HG03196 (cell line): Measurements from ENCODE around the gene GIPC2.
"Not testable (repeated sequence)": the region's sequence is repeated elsewhere in the genome, so short reads cannot be mapped to it uniquely, and the experiment has no call there.

Experiments
- ATAC-seq: cut with Tn5 transposase; IDR thresholded peaks from one replicate; pipeline ENCODE4 v1.9.1; 2021; ENCODE audit not compliant: unreplicated experiment

The GIPC2 gene

GRCh38 chr1:78068681-78069283, 23.0 kb downstream of the GIPC2 start:
- ATAC-seq, result no peak

GRCh38 chr1:78069784-78070183, 24.0 kb downstream of the GIPC2 start:
- no peak for ATAC-seq

GRCh38 chr1:78070210-78070609, 24.4 kb downstream of the GIPC2 start:
- ATAC-seq, result no peak

DNA sequence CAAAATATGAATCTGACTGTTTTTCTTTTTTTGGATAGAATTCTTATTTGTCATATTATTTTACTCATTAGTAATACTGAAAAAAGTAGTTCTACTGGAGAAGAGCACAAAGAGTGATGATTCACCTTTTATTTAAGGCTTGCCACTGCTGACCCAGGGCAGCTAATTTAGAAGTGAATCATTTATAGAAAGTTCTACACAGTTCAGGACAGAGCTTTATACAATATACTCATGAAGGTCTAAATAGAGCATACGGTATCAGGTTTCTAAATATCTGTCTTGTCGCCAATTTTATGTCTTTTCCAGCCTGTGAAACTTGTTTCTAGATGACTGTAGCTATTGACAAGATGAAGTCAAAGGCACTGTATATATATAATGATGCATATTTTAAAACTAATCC, 25.0 kb downstream of the GIPC2 start:
- no peak for ATAC-seq

DNA sequence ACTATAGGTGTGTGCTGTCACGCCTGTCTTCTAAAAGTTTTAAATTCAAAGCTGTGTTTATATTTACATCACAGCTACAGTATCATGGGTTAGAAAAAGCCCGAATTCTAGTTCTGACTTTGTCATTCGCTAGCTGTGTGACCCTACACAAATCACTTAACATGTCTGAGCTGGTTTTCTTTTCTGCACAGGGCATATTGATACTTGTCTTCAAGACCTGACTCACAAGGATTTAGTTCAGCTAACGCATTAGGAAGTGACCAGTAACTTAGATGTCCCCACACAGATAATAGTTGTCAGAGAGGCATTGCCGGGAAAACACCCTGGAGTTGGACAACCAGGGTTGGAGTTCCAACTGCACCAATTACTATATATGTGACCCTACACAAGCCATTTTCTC, 25.9 kb downstream of the GIPC2 start:
- no peak for ATAC-seq

DNA sequence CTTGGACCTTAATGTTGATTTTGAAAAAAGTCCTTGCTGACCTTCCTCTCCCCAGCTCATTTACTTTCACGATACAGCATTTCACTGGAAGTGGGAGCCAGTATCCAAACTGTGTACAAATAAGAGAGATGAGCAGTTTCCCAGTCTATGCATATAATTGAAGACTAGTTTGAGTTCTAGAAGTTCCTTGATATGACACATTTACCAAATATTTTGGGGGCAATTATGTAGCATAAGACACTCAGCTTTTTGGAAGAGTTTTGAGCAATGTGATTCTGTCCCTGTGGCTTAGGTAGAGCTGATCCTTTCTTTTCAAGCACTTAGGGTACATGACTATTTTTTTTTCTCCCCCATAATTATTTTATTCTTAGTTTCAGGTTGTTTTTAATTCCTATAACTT, 26.4 kb downstream of the GIPC2 start:
- no peak for ATAC-seq

GRCh38 chr1:78073441-78073840, 27.7 kb downstream of the GIPC2 start:
- ATAC-seq, result no peak

DNA sequence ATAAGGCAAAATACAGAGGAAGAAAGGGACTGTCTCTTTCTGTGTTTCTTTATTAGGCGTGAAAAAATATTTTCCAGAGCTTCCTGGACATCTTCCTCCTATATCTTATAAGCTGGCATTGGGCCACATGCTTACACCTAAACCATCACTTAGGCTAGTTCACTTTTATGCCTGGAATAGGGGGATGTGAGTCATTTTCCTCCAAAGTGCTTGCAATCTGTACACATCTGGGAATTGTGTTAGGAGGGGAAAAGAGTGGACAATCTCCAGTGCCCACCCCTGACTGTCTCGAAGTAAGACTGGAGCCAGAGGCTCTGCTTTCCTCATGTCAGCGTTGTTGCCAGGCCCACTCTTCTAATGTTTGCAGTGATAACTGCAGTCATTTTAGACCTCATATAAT, 29.9 kb downstream of the GIPC2 start:
- ATAC-seq, result no peak

- no peak for ATAC-seq
Measured at GRCh38 chr1:78078358-78078757, 32.6 kb downstream of the GIPC2 start.

DNA sequence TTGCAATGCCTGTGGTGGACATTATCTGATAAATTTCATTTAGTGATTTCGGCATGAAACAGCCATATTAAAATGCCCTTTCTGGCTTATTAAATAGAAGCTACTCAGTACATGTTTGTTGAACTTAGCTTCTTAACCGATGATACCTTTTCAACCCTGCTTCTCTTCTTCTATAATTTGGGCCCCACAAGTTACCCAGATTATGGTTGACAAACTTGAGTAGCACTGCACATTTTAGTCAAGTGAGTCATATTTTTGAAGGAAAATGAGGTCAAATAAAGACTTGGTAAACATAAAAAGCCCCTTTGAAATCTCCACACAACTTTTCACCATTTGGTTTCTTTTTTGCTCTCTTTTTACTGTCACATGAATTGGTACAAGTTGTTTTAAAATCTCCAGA, 33.8 kb downstream of the GIPC2 start:
- no peak for ATAC-seq

- no peak for ATAC-seq
Measured at GRCh38 chr1:78080767-78081166, 35.0 kb downstream of the GIPC2 start.

- no peak for ATAC-seq
Measured at GRCh38 chr1:78081980-78082860, 36.5 kb downstream of the GIPC2 start.

DNA sequence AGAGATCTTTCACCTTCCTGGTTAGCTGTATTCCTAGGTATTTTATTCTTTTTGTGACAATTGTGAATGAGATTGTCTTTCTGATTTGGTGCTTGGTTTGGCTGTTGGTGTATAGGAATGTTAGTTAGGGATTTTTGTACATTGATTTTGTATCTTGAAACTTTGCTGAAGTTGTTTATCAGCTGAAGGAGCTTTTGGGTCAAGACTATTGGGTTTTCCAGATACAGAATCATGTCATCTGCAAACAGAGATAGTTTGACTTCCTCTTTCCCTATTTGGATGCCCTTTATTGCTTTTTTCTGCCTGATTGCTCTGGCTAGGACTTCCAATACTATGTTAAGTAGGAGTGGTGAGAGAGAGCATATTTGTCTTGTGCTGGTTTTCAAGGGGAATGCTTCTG, 38.9 kb downstream of the GIPC2 start:
- not testable (repeated sequence) for ATAC-seq

DNA sequence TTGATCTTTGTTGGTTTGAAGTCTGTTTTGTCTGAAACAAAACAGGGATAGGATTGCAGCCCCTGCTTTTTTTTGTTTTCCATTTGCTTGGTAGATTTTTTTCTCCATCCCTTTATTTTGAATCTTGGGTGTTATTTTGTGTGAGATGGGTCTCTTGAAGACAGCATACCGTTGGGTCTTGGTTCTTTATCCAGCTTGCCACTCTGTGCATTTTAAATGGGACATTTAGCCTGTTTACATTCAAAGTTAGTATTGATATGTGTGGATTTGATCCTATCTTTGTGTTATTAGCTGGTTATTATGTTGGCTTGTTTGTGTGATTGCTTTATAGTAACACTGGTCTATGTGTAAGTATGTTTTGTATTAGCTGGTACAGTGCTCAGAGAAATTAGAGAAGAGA, 40.9 kb downstream of the GIPC2 start:
- ATAC-seq, result no peak

- no peak for ATAC-seq
Measured at GRCh38 chr1:78088015-78088414, 42.2 kb downstream of the GIPC2 start.

DNA sequence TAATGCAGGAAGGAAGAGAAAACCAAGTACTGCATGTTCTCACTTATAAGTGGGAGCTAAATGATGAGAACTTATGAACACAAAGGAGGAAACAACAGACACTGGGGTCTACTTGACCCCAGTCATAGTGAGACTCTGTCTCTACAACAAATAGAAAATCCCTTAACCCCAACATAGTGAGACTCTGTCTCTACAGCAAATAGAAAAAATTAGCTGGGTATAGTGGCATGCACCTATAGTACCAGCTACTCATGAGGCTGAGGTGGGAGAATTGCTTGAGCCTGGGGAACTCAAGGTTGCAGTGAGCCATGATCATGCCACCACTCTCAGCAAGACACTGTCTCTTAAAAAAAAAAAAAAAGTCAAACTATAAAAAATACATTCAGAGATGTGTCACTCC, 42.7 kb downstream of the GIPC2 start:
- ATAC-seq, result no peak

GRCh38 chr1:78089010-78089409, 43.2 kb downstream of the GIPC2 start:
- ATAC-seq, result no peak

- ATAC-seq, result no peak
Measured at GRCh38 chr1:78090472-78091133, 44.8 kb downstream of the GIPC2 start.

- no peak for ATAC-seq
Measured at GRCh38 chr1:78091215-78091813, 45.5 kb downstream of the GIPC2 start.

DNA sequence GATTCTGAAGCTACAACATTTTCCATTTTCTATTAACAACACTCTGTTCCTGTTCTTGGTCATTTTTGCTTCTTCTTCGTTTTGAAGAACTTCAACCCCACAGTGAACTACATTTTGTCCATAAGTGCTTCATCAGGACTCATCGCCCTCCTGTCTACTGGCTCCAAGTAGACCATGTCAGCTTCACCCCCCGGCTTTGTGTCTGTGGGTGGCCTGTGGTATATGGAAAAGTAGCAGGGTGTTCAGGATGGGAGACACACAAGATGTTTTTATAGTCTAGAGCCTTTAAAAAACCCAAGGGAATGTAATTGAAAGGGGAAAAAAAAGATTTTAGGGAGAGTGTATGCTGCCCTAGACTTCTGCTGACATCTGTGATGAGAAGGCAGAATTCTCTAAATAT, 46.1 kb downstream of the GIPC2 start:
- ATAC-seq, result no peak

GRCh38 chr1:78092643-78093042, 46.9 kb downstream of the GIPC2 start:
- ATAC-seq, result no peak

GRCh38 chr1:78093560-78093959, 47.8 kb downstream of the GIPC2 start:
- ATAC-seq, result no peak
